H9 (cell line): ENCODE data around the gene TMEM201. TPM values are rescaled to one million over a fixed set of nuclear protein-coding genes. Genes with fewer than 3 reads are reported as not detected.

Experiments
- DNase-seq: peaks from one replicate; pipeline ENCODE4 v3.0.0-alpha.2; 2017
- H2AFZ ChIP-seq: one replicate; pipeline ENCODE4 v1.6.1; 2013; ENCODE audit warnings: mild to moderate bottlenecking, low read length, control low read depth, moderate library complexity
- H2AK5ac ChIP-seq: 2 replicates; pipeline ENCODE4 v1.6.1; 2013; ENCODE audit warnings: low read length, control low read depth, mixed read lengths; ENCODE audit not compliant: insufficient read length
- H2BK120ac ChIP-seq: one replicate; pipeline ENCODE4 v1.6.1; 2013; ENCODE audit warnings: low read depth, mild to moderate bottlenecking, low read length, control low read depth, inconsistent platforms; ENCODE audit not compliant: poor library complexity, severe bottlenecking
- H2BK12ac ChIP-seq: 2 replicates; pipeline ENCODE4 v1.6.1; 2013; ENCODE audit warnings: low read length, control low read depth, mixed read lengths, low read depth; ENCODE audit not compliant: insufficient read length
- H2BK15ac ChIP-seq: 2 replicates; pipeline ENCODE4 v1.6.1; 2013; ENCODE audit warnings: low read depth, low read length, control low read depth
- H2BK20ac ChIP-seq: one replicate; pipeline ENCODE4 v1.6.1; 2013; ENCODE audit warnings: low read depth, mild to moderate bottlenecking, low read length, control low read depth, inconsistent platforms; ENCODE audit not compliant: poor library complexity, severe bottlenecking
- H2BK5ac ChIP-seq: 2 replicates; pipeline ENCODE4 v1.6.1; 2013; ENCODE audit warnings: low read length, control low read depth, mixed read lengths; ENCODE audit not compliant: insufficient read length
- H3K14ac ChIP-seq: 2 replicates; pipeline ENCODE4 v1.6.1; 2013; ENCODE audit warnings: low read length, control low read depth; ENCODE audit not compliant: insufficient read depth
- H3K18ac ChIP-seq: 2 replicates; pipeline ENCODE4 v1.6.1; 2013; ENCODE audit warnings: low read depth, mild to moderate bottlenecking, mixed read lengths, low read length, control low read depth; ENCODE audit not compliant: insufficient read length
- H3K23ac ChIP-seq: 2 replicates; pipeline ENCODE4 v1.6.1; 2013; ENCODE audit warnings: low read length, control low read depth, mixed read lengths, low read depth; ENCODE audit not compliant: insufficient read length
- H3K23me2 ChIP-seq: 2 replicates; pipeline ENCODE4 v1.6.1; 2013; ENCODE audit warnings: low read depth, mild to moderate bottlenecking, mixed read lengths, low read length, control low read depth; ENCODE audit not compliant: insufficient read length, poor library complexity, severe bottlenecking
- H3K27ac ChIP-seq: 2 replicates; pipeline ENCODE4 v1.5.1; 2013; ENCODE audit warnings: low read length, control low read depth, mixed read lengths, low read depth; ENCODE audit not compliant: insufficient read length
- H3K27me3 ChIP-seq: 2 replicates; pipeline ENCODE4 v1.6.1; 2013; ENCODE audit warnings: low read length, control low read depth, inconsistent platforms; ENCODE audit not compliant: insufficient read depth
- H3K4ac ChIP-seq: 2 replicates; pipeline ENCODE4 v1.6.1; 2013; ENCODE audit warnings: low read depth, mild to moderate bottlenecking, control low read depth, inconsistent platforms, low read length, moderate library complexity
- H3K4me1 ChIP-seq: 2 replicates; pipeline ENCODE4 v1.6.1; 2013; ENCODE audit warnings: low read length, control low read depth, inconsistent platforms; ENCODE audit not compliant: insufficient read depth
- H3K4me2 ChIP-seq: 2 replicates; pipeline ENCODE4 v1.6.1; 2013; ENCODE audit warnings: low read length, control low read depth, mixed read lengths; ENCODE audit not compliant: insufficient read length, insufficient read depth
- H3K56ac ChIP-seq: 2 replicates; pipeline ENCODE4 v1.6.1; 2013; ENCODE audit warnings: low read depth, mild to moderate bottlenecking, mixed read lengths, low read length, control low read depth; ENCODE audit not compliant: insufficient read length
- H3K79me1 ChIP-seq: 2 replicates; pipeline ENCODE4 v1.6.1; 2013; ENCODE audit warnings: low read depth, mild to moderate bottlenecking, moderate library complexity, low read length, control low read depth, inconsistent platforms; ENCODE audit not compliant: insufficient read depth, poor library complexity, severe bottlenecking
- H3K79me2 ChIP-seq: 2 replicates; pipeline ENCODE4 v1.6.1; 2013; ENCODE audit warnings: low read length, control low read depth, inconsistent platforms; ENCODE audit not compliant: insufficient read depth
- H3K9ac ChIP-seq: 2 replicates; pipeline ENCODE4 v1.6.1; 2013; ENCODE audit warnings: low read length, control low read depth, mixed read lengths; ENCODE audit not compliant: insufficient read length; ENCODE audit errors: extremely low read depth
- H3K9me3 ChIP-seq: one replicate; pipeline ENCODE4 v1.6.1; 2013; ENCODE audit warnings: low read depth, low read length, inconsistent platforms; ENCODE audit not compliant: control insufficient read depth
- H3T11ph ChIP-seq: one replicate; pipeline ENCODE4 v1.6.1; 2013; ENCODE audit warnings: mild to moderate bottlenecking, low read length, control low read depth, inconsistent platforms
- H4K20me1 ChIP-seq: one replicate; pipeline ENCODE4 v1.6.1; 2013; ENCODE audit not compliant: control insufficient read depth, insufficient read length, insufficient read depth
- H4K5ac ChIP-seq: 2 replicates; pipeline ENCODE4 v1.6.1; 2013; ENCODE audit warnings: low read depth, mild to moderate bottlenecking, mixed read lengths, low read length, control low read depth; ENCODE audit not compliant: insufficient read length
- H4K8ac ChIP-seq: replicated peaks from 2 replicates; pipeline ENCODE4 v1.6.1; 2013; ENCODE audit warnings: low read length, control low read depth, mixed read lengths, low read depth; ENCODE audit not compliant: insufficient read length
- H4K91ac ChIP-seq: 2 replicates; pipeline ENCODE4 v1.6.1; 2013; ENCODE audit warnings: low read depth, mild to moderate bottlenecking, moderate library complexity, mixed read lengths, low read length, control low read depth; ENCODE audit not compliant: insufficient read length
- H3K27ac Mint-ChIP-seq, 3 experiments: 2 replicates in 2 of 3; 3 replicates in 1 of 3; pipeline ENCODE4 v1.8.0; 2020 to 2021; ENCODE audit warnings: mixed read lengths in 3 of 3, mild to moderate bottlenecking in 1 of 3, moderate library complexity in 1 of 3
- H3K27me3 Mint-ChIP-seq: 2 replicates; pipeline ENCODE4 v1.8.0; 2021; ENCODE audit warnings: low read depth, mild to moderate bottlenecking, moderate library complexity, mixed read lengths
- H3K36me3 Mint-ChIP-seq, 3 experiments: 2 replicates in 2 of 3; 3 replicates in 1 of 3; pipeline ENCODE4 v1.8.0; 2020 to 2021; ENCODE audit warnings: low read depth in 3 of 3, mixed read lengths in 3 of 3; ENCODE audit not compliant: insufficient read depth in 1 of 3
- H3K4me1 Mint-ChIP-seq, 2 experiments: 2 replicates each; pipeline ENCODE4 v1.8.0; 2020; ENCODE audit warnings: mixed read lengths in 2 of 2
- H3K4me3 Mint-ChIP-seq, 2 experiments: 2 replicates in 1 of 2; 3 replicates in 1 of 2; pipeline ENCODE4 v1.8.0; 2020 to 2021; ENCODE audit warnings: mild to moderate bottlenecking in 2 of 2, mixed read lengths in 2 of 2, moderate library complexity in 1 of 2
- H3K9me3 Mint-ChIP-seq, 2 experiments: 2 replicates in 1 of 2; 3 replicates in 1 of 2; pipeline ENCODE4 v1.8.0; 2020; ENCODE audit warnings: mild to moderate bottlenecking in 2 of 2, mixed read lengths in 2 of 2, moderate library complexity in 1 of 2
- WGBS: extraction: QIAGEN DNeasy Blood & Tissue Kit; methylation state at CpG from one replicate; pipeline ENCODE4 v1.1.7; 2013; ENCODE audit warnings: missing lambda C conversion rate, low lambda C conversion rate, mixed read lengths; ENCODE audit not compliant: insufficient read length; ENCODE audit errors: extremely low coverage; 5-methylcytosine and 5-hydroxymethylcytosine counted together
- total RNA-seq: library from RNA; stranded (reverse); gene quantifications from 2 replicates; pipeline ENCODE4 v1.2.1, GENCODE V29; 2021
- TF ChIP-seq, protein P1 (sequence below): fragments of 200-600 bp; sonication (generic); conservative IDR thresholded peaks from 3 replicates; pipeline ENCODE4 v1.8.0; 2021; ENCODE audit warnings: antibody characterized with exemption, mild to moderate bottlenecking

TMEM201 gene
- total RNA-seq, 1 experiment from 2014 or later = 31.0 TPM

DNA sequence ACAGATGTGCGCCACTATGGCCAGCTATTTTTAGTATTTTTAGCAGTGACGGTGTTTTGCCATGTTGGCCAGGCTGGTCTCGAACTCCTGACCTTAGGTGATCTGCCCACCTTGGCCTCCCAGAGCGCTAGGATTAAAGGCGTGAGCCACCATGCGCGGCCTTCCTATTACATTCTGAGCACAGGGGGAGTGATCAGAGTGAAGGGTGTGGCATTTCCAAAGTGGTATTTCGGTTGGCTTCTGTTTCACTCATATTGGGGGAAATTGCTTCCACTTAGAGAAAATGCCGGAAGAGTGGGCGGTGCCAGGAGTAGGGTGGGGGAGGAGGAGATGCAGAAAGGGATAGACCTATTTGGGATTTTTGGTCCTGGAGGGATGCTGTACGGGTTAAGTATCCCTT is 67.1 kb downstream of the TMEM201 start:
- Histone ChIP-seq H2BK12ac (no peak overlapping the region), H2BK120ac (no peak overlapping the region), H3K79me2 (no peaks in the 10 kb centered on the region), H2BK15ac (no peak overlapping the region), H3K9me3 (no peaks in the 10 kb centered on the region), H3T11ph (no peak overlapping the region), H3K9ac (no peak overlapping the region), H3K56ac (no peak overlapping the region), H4K20me1 (no peaks in the 10 kb centered on the region), H3K4me1 (no peaks in the 10 kb centered on the region), H2AFZ (no peak overlapping the region), H3K27ac (no peak overlapping the region), H3K27me3 (peaks cover 6% of the 10 kb centered on the region; the same call in 1 of the 2 replicates), H3K4me2 (no peak overlapping the region), H2BK20ac (no peak overlapping the region), H3K4ac (no peak overlapping the region), H3K23ac (no peak overlapping the region), H3K18ac (no peak overlapping the region), H2BK5ac (no peak overlapping the region), H4K91ac (no peak overlapping the region), H4K5ac (no peak overlapping the region), H3K23me2 (peaks cover 10% of the 10 kb centered on the region), H3K14ac (no peak overlapping the region), H3K79me1 (no peaks in the 10 kb centered on the region), H2AK5ac (no peak overlapping the region), H4K8ac (no peak overlapping the region)
- Mint-ChIP-seq H3K4me3 (peak overlapping the region in 1 of 2 experiments; percentile 50; a peak in 2 of 5 replicates), H3K27me3 (peaks cover 46% of the 10 kb centered on the region), H3K27ac (no peak overlapping the region; a peak in 1 of 7 replicates), H3K36me3 (no peaks in the 10 kb centered on the region; a peak in 1 of 7 replicates), H3K4me1 (peaks cover 6 to 13% of the 10 kb centered on the region in 2 experiments; a peak in 3 of 4 replicates), H3K9me3 (no peaks in the 10 kb centered on the region; a peak in 1 of 5 replicates)
- WGBS = no CpG with 5 or more reads among the region's 11 CpGs
- no peak for DNase-seq
- TF ChIP-seq, protein P1, sequence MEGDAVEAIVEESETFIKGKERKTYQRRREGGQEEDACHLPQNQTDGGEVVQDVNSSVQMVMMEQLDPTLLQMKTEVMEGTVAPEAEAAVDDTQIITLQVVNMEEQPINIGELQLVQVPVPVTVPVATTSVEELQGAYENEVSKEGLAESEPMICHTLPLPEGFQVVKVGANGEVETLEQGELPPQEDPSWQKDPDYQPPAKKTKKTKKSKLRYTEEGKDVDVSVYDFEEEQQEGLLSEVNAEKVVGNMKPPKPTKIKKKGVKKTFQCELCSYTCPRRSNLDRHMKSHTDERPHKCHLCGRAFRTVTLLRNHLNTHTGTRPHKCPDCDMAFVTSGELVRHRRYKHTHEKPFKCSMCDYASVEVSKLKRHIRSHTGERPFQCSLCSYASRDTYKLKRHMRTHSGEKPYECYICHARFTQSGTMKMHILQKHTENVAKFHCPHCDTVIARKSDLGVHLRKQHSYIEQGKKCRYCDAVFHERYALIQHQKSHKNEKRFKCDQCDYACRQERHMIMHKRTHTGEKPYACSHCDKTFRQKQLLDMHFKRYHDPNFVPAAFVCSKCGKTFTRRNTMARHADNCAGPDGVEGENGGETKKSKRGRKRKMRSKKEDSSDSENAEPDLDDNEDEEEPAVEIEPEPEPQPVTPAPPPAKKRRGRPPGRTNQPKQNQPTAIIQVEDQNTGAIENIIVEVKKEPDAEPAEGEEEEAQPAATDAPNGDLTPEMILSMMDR = no peak
